Keratinocyte (primary cell): Measurements from ENCODE around the gene APLF. TPM values are rescaled to one million over a fixed set of nuclear protein-coding genes. Genes with fewer than 3 reads are reported as not detected.

Experiments
- DNase-seq: peaks from one replicate; pipeline ENCODE4 v3.0.0-alpha.2; 2011; ENCODE audit warnings: low read depth, missing footprints, low spot score
- FAIRE-seq: peaks from 2 replicates; lab custom pipeline; 2011; peaks lifted over from hg19 to GRCh38; lab: Jason Lieb, UNC
- H2AFZ ChIP-seq: 2 replicates; pipeline ENCODE4 v1.6.0; 2012; ENCODE audit warnings: low read length, control low read depth, inconsistent platforms; ENCODE audit not compliant: control insufficient read depth
- H3K27ac ChIP-seq: 2 replicates; pipeline ENCODE4 v1.5.1; 2011; ENCODE audit warnings: low read length; ENCODE audit not compliant: control insufficient read depth, insufficient read depth
- H3K27me3 ChIP-seq: 3 replicates; pipeline ENCODE4 v1.6.0; 2011; ENCODE audit warnings: low read length; ENCODE audit not compliant: control insufficient read depth, insufficient read depth; ENCODE audit errors: extremely low read depth
- H3K36me3 ChIP-seq, 2 experiments: 2 replicates in 1 of 2; 3 replicates in 1 of 2; pipeline ENCODE4 v1.5.1; 2011; ENCODE audit warnings: low read length in 2 of 2, mild to moderate bottlenecking in 1 of 2; ENCODE audit not compliant: control insufficient read depth in 2 of 2, insufficient read depth in 2 of 2; ENCODE audit errors: extremely low read depth in 1 of 2
- H3K4me1 ChIP-seq: 3 replicates; pipeline ENCODE4 v1.5.1; 2011; ENCODE audit warnings: low read length; ENCODE audit not compliant: control insufficient read depth, insufficient read depth; ENCODE audit errors: extremely low read depth
- H3K4me2 ChIP-seq: 3 replicates; pipeline ENCODE4 v1.6.0; 2011; ENCODE audit warnings: low read depth, low read length; ENCODE audit not compliant: control insufficient read depth, insufficient read depth; ENCODE audit errors: extremely low read depth
- H3K4me3 ChIP-seq, 3 experiments: fragments of 200-600 bp in 1 of 3; sonication (generic) in 1 of 3; 2 replicates in 2 of 3; 3 replicates in 1 of 3; pipeline ENCODE4 v1.5.1; 2011 to 2016; ENCODE audit warnings: low read length in 3 of 3, mild to moderate bottlenecking in 3 of 3, control low read depth in 2 of 3, inconsistent platforms in 1 of 3, low read depth in 1 of 3, mixed read lengths in 1 of 3, mixed run types in 1 of 3, moderate library complexity in 1 of 3; ENCODE audit not compliant: control insufficient read depth in 2 of 3, insufficient read depth in 2 of 3; ENCODE audit errors: extremely low read depth in 1 of 3
- H3K79me2 ChIP-seq: 2 replicates; pipeline ENCODE4 v1.6.0; 2012; ENCODE audit warnings: low read length; ENCODE audit not compliant: control insufficient read depth, insufficient read depth
- H3K9ac ChIP-seq: 3 replicates; pipeline ENCODE4 v1.6.0; 2011; ENCODE audit warnings: low read length; ENCODE audit not compliant: control insufficient read depth, insufficient read depth; ENCODE audit errors: extremely low read depth
- H3K9me1 ChIP-seq: 3 replicates; pipeline ENCODE4 v1.6.0; 2011; ENCODE audit warnings: low read length; ENCODE audit not compliant: control insufficient read depth, insufficient read depth; ENCODE audit errors: extremely low read depth
- H3K9me3 ChIP-seq: 2 replicates; pipeline ENCODE4 v1.5.1; 2012; ENCODE audit warnings: low read depth, low read length; ENCODE audit not compliant: control insufficient read depth
- H4K20me1 ChIP-seq: 3 replicates; pipeline ENCODE4 v1.6.0; 2011; ENCODE audit warnings: low read length; ENCODE audit not compliant: control insufficient read depth, insufficient read depth; ENCODE audit errors: extremely low read depth
- CTCF ChIP-seq, 3 experiments: IDR thresholded peaks in 1 of 3; conservative IDR thresholded peaks in 1 of 3; optimal IDR thresholded peaks in 1 of 3; 2 replicates in 2 of 3; 3 replicates in 1 of 3; pipeline versions ENCODE3 to v1.5.1; 2011; ENCODE audit warnings: low read length in 3 of 3, mild to moderate bottlenecking in 3 of 3, moderate library complexity in 2 of 3, control low read depth in 1 of 3, inconsistent platforms in 1 of 3; ENCODE audit not compliant: insufficient read depth in 2 of 3; ENCODE audit errors: extremely low read depth in 1 of 3
- EZH2 ChIP-seq: IDR thresholded peaks from one replicate; pipeline ENCODE4 v1.6.1; 2012; ENCODE audit warnings: inconsistent platforms, mild to moderate bottlenecking, low read length, moderate library complexity
- dilution Hi-C: fragments of 300-500 bp; cut with MboI; formaldehyde crosslinking; loops from one replicate; pipeline ENCODE4 v1.7.0; 2020; ENCODE audit warnings: low sequenced_read_pairs; ENCODE audit not compliant: extremely low pct_ligation_motif_present
- polyA plus RNA-seq, 5 experiments: library from polyadenylated mRNA; depleted of rRNA in 3 of 5; stranded (reverse) in 3 of 5; stranded (forward) in 1 of 5; unstranded in 1 of 5; fragments of >200 nt; gene quantifications; 1 replicate in 1 of 5; 2 replicates in 3 of 5; 3 replicates in 1 of 5; pipeline versions ENCODE4 v1.2.1 to v1.2.3, GENCODE V29; 2011 to 2012; ENCODE audit warnings: missing spikeins in 2 of 5, low read depth in 1 of 5, low replicate concordance in 1 of 5

Gene APLF
- polyA plus RNA-seq, 1 donor (not counting 4 experiments of a cell fraction or from before 2014, with no cell fraction given), result 3.0 TPM

DNA sequence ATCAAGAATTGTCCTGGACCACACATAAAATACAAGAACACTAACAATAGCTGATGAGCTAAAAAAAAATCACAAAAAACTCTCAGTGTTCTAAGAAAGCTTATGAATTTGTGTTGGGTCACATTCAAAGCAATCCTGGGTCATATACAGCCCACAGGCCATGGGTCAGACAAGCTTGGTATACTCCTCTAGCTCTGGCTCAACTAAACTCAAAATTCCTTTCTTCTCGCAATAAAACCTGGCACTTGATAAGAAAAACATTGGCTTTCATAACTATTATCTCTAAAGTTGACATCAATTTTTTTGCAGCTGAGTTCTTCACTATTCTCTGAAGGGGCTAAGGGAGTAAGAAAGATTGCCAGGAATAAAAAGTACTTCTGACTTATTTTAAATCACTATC is 38.6 kb upstream of the APLF start:
- FAIRE-seq (no peak), DNase-seq (no peak)
- no peaks in the 10 kb centered on the region for H3K79me2 ChIP-seq
- no peaks in the 10 kb centered on the region for H3K9me3 ChIP-seq
- no peak overlapping the region for H3K9ac ChIP-seq
- dilution Hi-C loops, result no loop called here
- peaks cover 6% of the 10 kb centered on the region for H3K27me3 ChIP-seq
- H2AFZ ChIP-seq, result no peak overlapping the region
- no peak overlapping the region for H3K4me3 ChIP-seq
- no peaks in the 10 kb centered on the region for H3K36me3 ChIP-seq
- TF ChIP-seq EZH2 (no peak), CTCF (optimal IDR thresholded peaks at IDR 0.05 in 1 of 3, IDR thresholded peaks at IDR 0.05 in 1 of 3, conservative IDR thresholded peaks at IDR 0.05 in 1 of 3; ENCODE audit: extremely low read depth in 1 of 3, insufficient read depth in 2 of 3, low read length in 3 of 3) (no peak)
- no peaks in the 10 kb centered on the region for H3K9me1 ChIP-seq
- no peak overlapping the region for H3K27ac ChIP-seq
- H3K4me1 ChIP-seq, result no peaks in the 10 kb centered on the region
- no peak overlapping the region for H3K4me2 ChIP-seq
- no peaks in the 10 kb centered on the region for H4K20me1 ChIP-seq

DNA sequence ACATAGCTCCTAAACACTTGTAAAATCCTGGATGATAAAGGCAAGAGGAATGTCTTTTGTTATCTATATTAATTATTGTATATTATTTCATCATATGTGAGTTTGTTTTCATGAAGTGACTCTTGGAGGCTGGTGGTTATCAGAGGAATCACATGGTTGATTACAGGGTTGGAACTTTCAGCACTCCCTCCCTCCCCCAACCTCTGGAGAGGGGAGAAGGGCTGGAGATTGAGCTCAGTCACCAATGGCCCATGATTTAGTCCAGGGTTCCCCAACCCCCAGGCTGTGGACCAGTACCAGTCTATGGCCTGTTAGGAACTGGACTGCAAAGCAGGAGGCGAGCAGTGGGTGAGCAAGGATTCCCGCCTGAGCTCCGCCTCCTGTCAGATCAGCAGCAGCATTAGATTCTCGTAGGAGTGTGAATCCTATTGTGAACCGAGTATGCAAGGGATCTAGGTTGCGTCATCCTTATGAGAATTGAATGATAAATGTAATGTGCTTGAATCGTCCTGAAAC is 38.0 kb upstream of the APLF start:
- FAIRE-seq, result no peak
- no peaks in the 10 kb centered on the region for H3K4me1 ChIP-seq
- H3K79me2 ChIP-seq, result no peaks in the 10 kb centered on the region
- no peaks in the 10 kb centered on the region for H3K9me3 ChIP-seq
- H3K27ac ChIP-seq, result no peak overlapping the region
- peaks cover 6% of the 10 kb centered on the region for H3K27me3 ChIP-seq
- no peaks in the 10 kb centered on the region for H3K9me1 ChIP-seq
- H3K4me2 ChIP-seq, result no peak overlapping the region
- DNase-seq, result no peak
- H3K36me3 ChIP-seq, result no peaks in the 10 kb centered on the region
- dilution Hi-C loops, result no loop called here
- no peak overlapping the region for H3K9ac ChIP-seq
- TF ChIP-seq EZH2, result no peak
- no peak for TF ChIP-seq CTCF (optimal IDR thresholded peaks at IDR 0.05 in 1 of 3, IDR thresholded peaks at IDR 0.05 in 1 of 3, conservative IDR thresholded peaks at IDR 0.05 in 1 of 3; ENCODE audit: extremely low read depth in 1 of 3, insufficient read depth in 2 of 3, low read length in 3 of 3)
- H4K20me1 ChIP-seq, result no peaks in the 10 kb centered on the region
- H2AFZ ChIP-seq, result no peak overlapping the region
- no peak overlapping the region for H3K4me3 ChIP-seq
